ENCODE measurements around the gene CHRDL1. TPM values are rescaled to one million over a fixed set of nuclear protein-coding genes. Genes with fewer than 3 reads are reported as not detected.
"Not testable (repeated sequence)": the region's sequence is repeated elsewhere in the genome, so short reads cannot be mapped to it uniquely, and the experiment has no call there.

CHRDL1 gene
- total RNA-seq, result 10 to 100 TPM; 10.4 to 13.3 TPM

GRCh38 chrX:110795645-110796406 lies at the start of gene CHRDL1:
Gene CHRDL1 (minus strand): TSS chrX:110795817. CDS start chrX:110792181, 3,636 bp downstream.
- no peak within 1 kb of the TSS for H3K27ac ChIP-seq
- peak within 1 kb of the TSS; percentile 9 to 38 for H3K4me3 ChIP-seq
- TF ChIP-seq CTCF (IDR thresholded peaks at IDR 0.05), result no peak
- H3K9me3 ChIP-seq, result peaks cover 0 to 4% of the 10 kb centered on the region in 2 donors
- DNase-seq (ENCODE audit: low spot score), result no peak
- H3K36me3 ChIP-seq, result no peaks in the 10 kb centered on the region
- H3K27me3 ChIP-seq, result peaks cover 0 to 7% of the 10 kb centered on the region in 2 donors
- no peaks in the 10 kb centered on the region for H3K4me1 ChIP-seq

GRCh38 chrX:110836982-110837381 lies 41.4 kb upstream of the CHRDL1 start:
- DNase-seq (ENCODE audit: low spot score), result no peak
- TF ChIP-seq CTCF (IDR thresholded peaks at IDR 0.05), result no peak
- H3K27me3 ChIP-seq, result no peaks in the 10 kb centered on the region
- no peaks in the 10 kb centered on the region for H3K4me1 ChIP-seq
- no peaks in the 10 kb centered on the region for H3K9me3 ChIP-seq
- H3K36me3 ChIP-seq, result no peaks in the 10 kb centered on the region
- H3K4me3 ChIP-seq, result no peak overlapping the region
- no peak overlapping the region for H3K27ac ChIP-seq

- H3K4me3 ChIP-seq, result no peak overlapping the region
- no peaks in the 10 kb centered on the region for H3K36me3 ChIP-seq
- H3K27ac ChIP-seq, result no peak overlapping the region
- H3K4me1 ChIP-seq, result no peaks in the 10 kb centered on the region
- TF ChIP-seq CTCF (IDR thresholded peaks at IDR 0.05), result no peak
- H3K9me3 ChIP-seq, result no peaks in the 10 kb centered on the region
- no peak for DNase-seq (ENCODE audit: low spot score)
- no peaks in the 10 kb centered on the region for H3K27me3 ChIP-seq
Measured at GRCh38 chrX:110836451-110836850, 40.8 kb upstream of the CHRDL1 start.

- no peaks in the 10 kb centered on the region for H3K4me1 ChIP-seq
- DNase-seq (ENCODE audit: low spot score), result no peak
- no peaks in the 10 kb centered on the region for H3K9me3 ChIP-seq
- H3K4me3 ChIP-seq, result no peak overlapping the region
- no peaks in the 10 kb centered on the region for H3K27me3 ChIP-seq
- H3K36me3 ChIP-seq, result no peaks in the 10 kb centered on the region
- TF ChIP-seq CTCF (IDR thresholded peaks at IDR 0.05), result no peak
- H3K27ac ChIP-seq, result no peak overlapping the region
Measured at GRCh38 chrX:110836001-110836400, 40.4 kb upstream of the CHRDL1 start.

GRCh38 chrX:110825972-110826371 lies 30.4 kb upstream of the CHRDL1 start:
- H3K4me3 ChIP-seq, result no peak overlapping the region
- H3K4me1 ChIP-seq, result no peaks in the 10 kb centered on the region
- H3K36me3 ChIP-seq, result no peaks in the 10 kb centered on the region
- no peak for TF ChIP-seq CTCF (IDR thresholded peaks at IDR 0.05)
- no peaks in the 10 kb centered on the region for H3K27me3 ChIP-seq
- H3K27ac ChIP-seq, result no peak overlapping the region
- peaks cover 0 to 14% of the 10 kb centered on the region in 2 donors for H3K9me3 ChIP-seq
- DNase-seq (ENCODE audit: low spot score), result no peak

GRCh38 chrX:110816543-110816942 lies 20.9 kb upstream of the CHRDL1 start:
- H3K36me3 ChIP-seq; H3K9me3 ChIP-seq; H3K27ac ChIP-seq; H3K27me3 ChIP-seq; DNase-seq (ENCODE audit: low spot score); H3K4me3 ChIP-seq; H3K4me1 ChIP-seq: not testable (repeated sequence)
